GM19452 (cell line): ENCODE results near the gene TLK1.
A peak's percentile ranks its signal among the peaks of the same experiment; 100 is the strongest.
"Not testable (repeated sequence)": the region's sequence is repeated elsewhere in the genome, so short reads cannot be mapped to it uniquely, and the experiment has no call there.

Experiments
- ATAC-seq: cut with Tn5 transposase; IDR thresholded peaks from one replicate; pipeline ENCODE4 v1.9.1; 2021; ENCODE audit not compliant: unreplicated experiment

TLK1 gene

DNA sequence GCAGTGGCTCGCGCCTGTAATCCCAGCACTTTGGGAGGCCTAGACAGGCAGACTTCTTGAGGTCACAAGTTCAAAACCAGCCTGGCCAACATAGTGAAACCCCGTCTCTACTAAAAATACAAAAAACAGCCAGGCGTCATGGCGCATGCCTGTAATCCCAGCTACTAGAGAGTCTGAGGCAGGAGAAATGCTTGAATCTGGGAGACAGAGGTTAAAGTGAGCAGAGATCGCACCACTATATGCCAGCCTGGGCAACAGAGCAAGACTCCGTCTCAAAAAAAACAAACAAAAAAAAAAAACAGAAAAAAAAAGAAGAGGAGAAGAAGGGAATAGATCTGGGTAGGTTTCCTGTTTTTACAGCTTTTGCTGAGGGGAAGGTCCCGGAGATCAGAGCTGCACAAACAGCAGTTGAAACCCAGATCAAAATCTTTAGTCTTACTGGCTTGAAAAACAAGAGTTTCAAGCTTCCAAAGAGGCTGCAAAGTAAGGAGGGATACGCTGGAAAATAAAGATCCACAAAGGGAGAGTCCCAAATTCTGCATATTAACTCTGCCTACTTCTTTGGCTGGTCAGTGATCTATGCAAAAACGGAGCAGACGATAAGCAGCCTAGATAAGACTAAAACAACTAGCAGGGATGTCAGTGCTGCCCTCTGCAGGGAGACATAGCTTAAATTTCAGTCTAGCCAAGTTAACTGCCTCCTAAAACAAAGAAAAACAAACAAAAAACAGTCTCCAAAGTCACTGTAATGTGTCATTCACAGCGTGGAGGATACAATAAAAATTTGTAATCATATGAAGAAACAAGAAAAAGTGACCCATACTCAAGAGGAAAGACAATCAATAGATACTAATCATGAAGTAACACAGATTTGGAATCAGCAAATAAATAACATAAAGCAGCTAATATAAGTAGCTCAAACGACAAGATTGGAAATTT lies 74.1 kb downstream of the TLK1 start:
- no peak for ATAC-seq

GRCh38 chr2:171084128-171084527 lies 76.6 kb downstream of the TLK1 start:
- no peak for ATAC-seq

- ATAC-seq: no peak
These were observed 77.2 kb downstream of the TLK1 start for GRCh38 chr2:171083451-171083850.

DNA sequence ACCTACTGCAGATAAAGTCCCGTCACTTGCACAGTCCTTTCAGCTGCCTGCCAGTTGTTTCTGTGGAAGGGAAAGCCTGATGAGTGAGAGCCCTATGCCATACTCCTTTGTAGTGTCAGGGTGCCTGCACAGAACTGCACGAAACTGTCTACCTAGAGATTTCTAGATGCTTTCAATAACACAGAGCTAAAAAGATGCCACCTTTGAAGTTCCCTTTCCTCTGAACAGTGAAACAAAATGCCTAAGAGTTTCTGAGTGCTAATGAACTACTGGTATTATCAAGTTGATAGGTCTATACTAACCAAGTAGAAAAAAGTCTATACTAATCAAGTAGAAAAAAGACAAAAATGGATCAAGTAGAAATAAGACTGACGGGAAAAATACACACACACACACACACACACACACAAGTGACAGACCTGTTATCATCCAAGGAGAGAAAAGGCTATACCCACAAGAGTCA lies 79.0 kb downstream of the TLK1 start:
- no peak for ATAC-seq

- ATAC-seq: no peak
These were observed 80.1 kb downstream of the TLK1 start for GRCh38 chr2:171080607-171081006.

DNA sequence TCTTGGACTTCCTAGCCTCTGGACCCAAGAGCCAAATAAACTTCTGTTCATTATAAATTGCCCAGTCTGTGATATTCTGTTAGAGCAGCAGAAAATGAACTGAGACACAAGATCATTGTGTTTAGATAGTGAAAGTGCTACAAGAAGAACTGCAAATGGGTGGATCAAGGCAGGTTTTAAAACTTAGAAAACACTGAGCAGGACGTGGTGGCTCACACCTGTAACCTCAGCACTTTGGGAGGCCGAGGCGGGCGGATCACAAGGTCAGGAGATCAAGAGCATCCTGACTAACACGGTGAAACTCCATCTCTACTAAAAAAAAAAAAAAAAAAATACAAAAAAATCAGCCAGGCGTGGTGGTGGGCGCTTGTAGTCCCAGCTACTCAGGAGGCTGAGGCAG lies 84.3 kb downstream of the TLK1 start:
- ATAC-seq: not testable (repeated sequence)

DNA sequence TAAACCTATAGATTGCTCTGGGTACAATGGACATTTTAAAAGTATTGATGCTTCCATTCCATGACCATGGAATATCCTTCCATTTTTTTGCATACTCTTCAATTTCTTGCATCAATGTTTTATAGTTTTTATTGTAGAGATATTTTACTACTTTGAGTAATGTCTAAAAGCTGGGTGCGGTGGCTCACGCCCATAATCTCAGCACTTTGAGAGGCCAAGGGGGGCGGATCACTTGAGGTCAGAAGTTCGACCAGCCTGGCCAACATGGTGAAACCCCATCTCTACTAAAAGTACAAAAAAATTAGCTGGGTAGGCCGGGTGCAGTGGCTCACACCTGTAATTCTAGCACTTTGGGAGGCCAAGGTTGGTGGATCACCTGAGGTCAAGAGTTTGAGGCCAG lies 88.5 kb downstream of the TLK1 start:
- ATAC-seq: no peak

DNA sequence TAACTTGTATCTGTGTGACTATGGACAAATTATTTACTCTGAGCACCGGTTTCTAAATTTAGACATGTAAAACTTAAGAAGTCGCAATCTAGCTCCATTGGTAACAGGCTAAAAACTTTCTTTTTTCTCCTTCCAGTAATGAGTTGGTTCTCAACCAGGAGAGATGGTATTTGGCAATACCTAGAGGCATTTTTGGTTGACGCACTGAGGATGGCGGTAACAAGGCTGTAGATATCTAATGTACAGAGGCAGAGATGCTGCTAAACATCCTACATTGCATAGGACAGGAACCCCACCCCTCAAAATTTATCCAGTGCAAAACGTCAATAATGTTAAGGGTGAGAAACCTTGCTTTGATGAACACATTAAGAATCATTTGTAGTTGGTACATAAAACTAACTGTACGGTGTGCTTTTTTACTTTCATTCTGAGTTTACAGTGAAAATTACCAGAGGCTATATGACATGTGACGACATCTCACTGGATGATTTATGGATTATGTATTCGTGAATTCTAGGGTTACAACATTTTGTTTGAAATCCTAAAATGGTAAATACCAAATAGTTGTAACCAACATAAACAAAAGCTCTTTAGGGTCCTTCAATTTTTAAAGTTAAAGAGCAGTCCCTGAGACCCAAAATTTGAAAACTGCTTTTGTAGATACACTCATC lies 91.3 kb downstream of the TLK1 start:
- ATAC-seq: no peak

GRCh38 chr2:171066110-171066509 lies 94.6 kb downstream of the TLK1 start:
- no peak for ATAC-seq

DNA sequence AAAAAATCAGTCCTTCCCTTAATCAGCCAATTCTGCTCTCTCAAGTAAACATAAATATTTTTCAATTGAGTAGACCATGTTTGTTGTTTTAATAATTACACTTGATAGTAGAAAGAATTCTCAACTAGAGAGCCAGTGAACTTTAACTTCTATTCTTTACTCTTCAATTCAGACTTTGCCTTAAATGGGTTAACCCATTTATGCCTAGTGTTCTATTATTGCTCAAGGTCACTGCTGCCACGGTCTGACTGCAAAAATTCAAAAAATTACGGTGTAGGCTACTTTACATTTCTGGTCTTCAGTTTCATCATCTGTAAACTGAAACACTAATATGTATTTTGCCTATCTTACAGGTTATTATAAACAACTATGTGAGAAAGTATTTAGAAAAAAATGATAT lies 103.1 kb downstream of the TLK1 start:
- ATAC-seq: no peak

GRCh38 chr2:171056307-171056706 lies 104.4 kb downstream of the TLK1 start:
- no peak for ATAC-seq

GRCh38 chr2:171049691-171050090 lies 111.0 kb downstream of the TLK1 start:
- ATAC-seq: no peak

GRCh38 chr2:171046048-171046560 lies 114.6 kb downstream of the TLK1 start:
- no peak for ATAC-seq

- ATAC-seq: no peak
These were observed 116.3 kb downstream of the TLK1 start for GRCh38 chr2:171044416-171044815.

DNA sequence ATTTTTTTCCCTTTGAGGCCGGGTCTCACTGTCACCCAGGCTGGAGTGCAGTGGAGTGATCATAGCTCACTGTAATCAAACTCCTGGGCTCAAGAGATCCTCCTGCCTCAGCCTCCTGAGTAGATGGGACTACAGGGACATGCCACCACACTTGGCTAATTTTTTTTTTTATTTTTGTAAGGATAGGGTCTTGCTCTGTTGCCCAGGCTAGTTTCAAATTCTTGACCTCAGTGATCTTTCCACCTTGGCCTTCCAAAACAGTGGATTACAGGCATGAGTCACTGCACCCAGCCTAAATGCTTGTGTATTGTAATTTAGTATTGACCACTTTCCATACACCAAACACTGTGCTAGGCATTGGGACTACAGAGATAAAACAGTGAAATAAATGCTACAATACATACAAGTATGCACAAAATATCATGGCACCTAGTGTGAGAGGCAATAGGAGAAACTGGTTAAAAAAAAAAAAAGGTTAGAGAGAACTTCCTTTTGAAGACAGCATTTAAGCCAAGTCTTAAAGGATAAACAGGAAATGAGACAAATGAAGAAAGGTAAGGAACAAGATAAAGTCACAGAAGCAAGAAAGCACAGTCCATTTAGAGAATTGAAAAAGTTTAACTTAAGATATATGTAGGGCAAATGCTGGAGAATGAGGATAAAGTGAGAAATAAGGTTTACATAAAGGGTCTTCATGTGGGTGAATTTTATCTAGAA lies 118.3 kb downstream of the TLK1 start:
- no peak for ATAC-seq

DNA sequence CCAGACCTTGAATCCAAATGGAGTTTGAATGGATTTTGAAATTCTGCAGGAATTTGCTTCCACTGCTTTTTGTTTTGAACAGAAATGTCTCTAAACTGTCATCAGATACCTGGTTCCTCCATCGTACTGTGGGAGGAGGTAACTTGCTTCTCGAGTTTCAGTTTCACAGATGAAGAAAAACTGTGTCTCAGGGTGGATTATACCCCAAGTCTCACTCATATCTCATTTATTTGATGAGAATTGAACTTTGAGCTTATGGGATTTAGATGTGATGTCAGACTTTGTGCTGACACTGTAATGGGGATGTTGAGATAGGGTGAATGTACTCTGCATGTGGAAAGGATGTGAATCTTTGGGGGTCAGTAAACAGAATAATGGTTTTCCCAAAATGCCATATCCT lies 124.2 kb downstream of the TLK1 start:
- no peak for ATAC-seq

GRCh38 chr2:171034315-171034714 lies 126.4 kb downstream of the TLK1 start:
- ATAC-seq: no peak

DNA sequence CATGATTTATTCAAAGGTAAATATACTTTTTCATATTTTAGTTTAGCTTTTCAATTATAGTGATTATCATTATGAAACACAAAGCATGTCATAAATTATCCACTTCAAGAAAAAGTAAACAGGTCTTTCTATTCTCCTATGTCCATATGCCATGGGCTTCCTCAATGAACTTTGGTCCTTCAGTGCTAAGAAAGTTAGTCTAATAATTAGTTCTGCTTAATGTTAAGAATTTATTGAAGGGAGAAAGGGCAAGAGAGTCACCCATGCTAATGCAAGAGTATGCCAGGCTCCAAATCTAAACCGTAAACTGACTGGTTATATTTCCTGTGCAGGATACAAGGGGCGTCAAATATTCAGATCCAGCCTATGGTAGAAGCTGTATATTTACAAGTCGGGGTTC lies 135.5 kb downstream of the TLK1 start:
- ATAC-seq: no peak

DNA sequence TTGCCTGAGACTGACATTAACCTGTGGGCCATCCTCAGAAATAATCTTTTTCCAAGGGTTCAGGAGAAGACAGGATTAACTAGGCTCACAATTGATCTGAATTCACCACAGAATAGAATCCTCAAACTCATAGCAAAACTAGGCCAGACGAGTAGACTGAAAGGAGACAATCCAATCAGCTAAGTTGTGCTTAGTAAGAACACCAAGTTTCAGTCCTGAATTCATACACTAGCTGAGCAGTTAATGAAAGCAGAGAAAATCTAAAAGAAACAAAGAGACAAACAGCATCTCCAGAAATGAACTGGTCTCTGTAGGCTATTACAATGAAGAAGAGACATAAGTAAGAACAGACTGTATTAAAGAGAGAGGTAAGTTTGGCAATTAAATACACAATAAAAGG lies 142.2 kb downstream of the TLK1 start:
- ATAC-seq: peak; percentile 56

DNA sequence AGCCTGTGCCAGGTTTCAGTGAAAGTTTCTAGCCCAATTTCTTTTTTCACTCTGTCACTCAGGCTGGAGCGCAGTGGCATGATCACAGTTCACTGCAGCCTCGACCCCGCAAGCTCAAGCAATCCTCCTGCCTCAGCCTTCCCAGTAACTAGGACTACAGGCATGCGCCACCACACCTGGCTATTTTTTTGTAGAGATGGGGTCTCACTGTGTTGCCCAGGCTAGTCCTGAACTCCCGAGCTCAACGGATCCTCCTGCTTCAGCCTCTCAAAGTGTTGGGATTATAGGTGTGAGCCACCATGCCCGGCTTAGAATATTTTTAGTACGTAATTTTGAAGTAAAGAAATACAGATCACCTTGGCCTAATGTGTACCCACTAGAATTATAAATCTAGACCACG lies 144.6 kb downstream of the TLK1 start:
- ATAC-seq: no peak

- ATAC-seq: no peak
These were observed 146.8 kb downstream of the TLK1 start for GRCh38 chr2:171013851-171014250.
